ENCODE results near the gene PDCD2L.
"Not testable (repeated sequence)": the region's sequence is repeated elsewhere in the genome, so short reads cannot be mapped to it uniquely, and the experiment has no call there.

PDCD2L gene

GRCh38 chr19:34426096-34426661 is 22.0 kb downstream of the PDCD2L start:
- no peak for DNase-seq

GRCh38 chr19:34428549-34429285 is 24.5 kb downstream of the PDCD2L start:
- DNase-seq = no peak

GRCh38 chr19:34429553-34429952 is 25.4 kb downstream of the PDCD2L start:
- DNase-seq = no peak

- peak; percentile 28 to 32 for DNase-seq
These were observed 26.8 kb downstream of the PDCD2L start for GRCh38 chr19:34430738-34431625.

- DNase-seq = no peak
These were observed 27.6 kb downstream of the PDCD2L start for GRCh38 chr19:34431681-34432402.

- DNase-seq = no peak
These were observed 28.6 kb downstream of the PDCD2L start for GRCh38 chr19:34432797-34433196.

- DNase-seq = no peak
These were observed 32.5 kb downstream of the PDCD2L start for GRCh38 chr19:34436716-34437115.

- DNase-seq = no peak
These were observed 44.0 kb downstream of the PDCD2L start for GRCh38 chr19:34448191-34448590.

GRCh38 chr19:34452723-34453122 is 48.5 kb downstream of the PDCD2L start:
- DNase-seq = no peak

GRCh38 chr19:34454091-34454490 is 49.9 kb downstream of the PDCD2L start:
- DNase-seq = no peak

- no peak for DNase-seq
These were observed 50.5 kb downstream of the PDCD2L start for GRCh38 chr19:34454685-34455084.

- not testable (repeated sequence) for DNase-seq
These were observed 51.7 kb downstream of the PDCD2L start for GRCh38 chr19:34455783-34456480.

- no peak for DNase-seq
These were observed 53.2 kb downstream of the PDCD2L start for GRCh38 chr19:34457446-34457845.

- DNase-seq = no peak
These were observed 54.5 kb downstream of the PDCD2L start for GRCh38 chr19:34458677-34459076.

GRCh38 chr19:34459614-34460013 is 55.4 kb downstream of the PDCD2L start:
- DNase-seq = no peak

- DNase-seq = no peak
These were observed 57.3 kb downstream of the PDCD2L start for GRCh38 chr19:34461375-34462100.

GRCh38 chr19:34464785-34465184 is 60.6 kb downstream of the PDCD2L start:
- DNase-seq = not testable (repeated sequence)

GRCh38 chr19:34468409-34468808 is 64.2 kb downstream of the PDCD2L start:
- no peak for DNase-seq

- DNase-seq = not testable (repeated sequence)
These were observed 64.8 kb downstream of the PDCD2L start for GRCh38 chr19:34469026-34469425.

- peak in 1 of 2 experiments; percentile 13 for DNase-seq
These were observed 67.9 kb downstream of the PDCD2L start for GRCh38 chr19:34471906-34472700.

Data from NCI-H2081 (cell line).